H1 (cell line): Measurements from ENCODE around the gene PRKN.

ENCODE experiments used
- CBX8 ChIP-seq: fragments of 300-800, 300-1000 bp; sonication (generic); IDR thresholded peaks from 2 replicates; pipeline ENCODE4 v1.7.1; 2016; ENCODE audit warnings: low read depth, low read length, borderline replicate concordance
- CEBPB ChIP-seq: IDR thresholded peaks from 2 replicates; pipeline ENCODE4 v1.6.1; 2012; ENCODE audit warnings: low read depth, low read length
- CTCF ChIP-seq, 3 experiments: IDR thresholded peaks; 1 replicate in 2 of 3; 2 replicates in 1 of 3; pipeline versions ENCODE4 v1.5.1 to v1.6.1; 2011; ENCODE audit warnings: low read length in 3 of 3, mild to moderate bottlenecking in 3 of 3, inconsistent platforms in 2 of 3, low read depth in 1 of 3, moderate library complexity in 1 of 3; ENCODE audit not compliant: insufficient read depth in 1 of 3; ENCODE audit errors: control extremely low read depth in 1 of 3
- E2F6 ChIP-seq: IDR thresholded peaks from 2 replicates; pipeline ENCODE4 v1.6.1; 2012; ENCODE audit warnings: inconsistent platforms
- EZH2 ChIP-seq: fragments of 200-600 bp; sonication (generic); IDR thresholded peaks from 2 replicates; pipeline ENCODE4 v1.7.1; 2012; ENCODE audit warnings: low read depth, mild to moderate bottlenecking, moderate library complexity, low read length, inconsistent platforms; ENCODE audit not compliant: severe bottlenecking
- MAX ChIP-seq: IDR thresholded peaks from 2 replicates; pipeline ENCODE4 v1.6.1; 2012; ENCODE audit warnings: inconsistent platforms
- POLR2A ChIP-seq, 2 experiments: IDR thresholded peaks; 1 replicate in 1 of 2; 2 replicates in 1 of 2; pipeline ENCODE4 v1.6.1; 2011; ENCODE audit warnings: low read depth in 2 of 2, low read length in 2 of 2, mild to moderate bottlenecking in 2 of 2; ENCODE audit errors: control extremely low read depth in 1 of 2
- RBBP5 ChIP-seq: IDR thresholded peaks from 2 replicates; pipeline ENCODE4 v1.7.1; 2012; ENCODE audit warnings: low read depth, mild to moderate bottlenecking, inconsistent platforms, low read length, moderate library complexity, borderline replicate concordance
- SIN3A ChIP-seq, 2 experiments: IDR thresholded peaks in 1 of 2; conservative IDR thresholded peaks in 1 of 2; 2 replicates each; pipeline ENCODE4 v1.6.1; 2011 to 2012; ENCODE audit warnings: low read length in 2 of 2, improper control_type of control experiment in 1 of 2, low read depth in 1 of 2, mild to moderate bottlenecking in 1 of 2
- SP1 ChIP-seq: IDR thresholded peaks from 2 replicates; pipeline ENCODE4 v1.6.1; 2011; ENCODE audit warnings: low read depth, low read length
- SP2 ChIP-seq: IDR thresholded peaks from 2 replicates; pipeline ENCODE4 v1.6.1; 2012; ENCODE audit warnings: mild to moderate bottlenecking, low read length, inconsistent platforms
- TAF1 ChIP-seq: IDR thresholded peaks from 2 replicates; pipeline ENCODE4 v1.6.1; 2011; ENCODE audit warnings: mild to moderate bottlenecking, low read depth, low read length
- TBP ChIP-seq: IDR thresholded peaks from 2 replicates; pipeline ENCODE4 v1.6.1; 2011; ENCODE audit warnings: low read depth, low read length, improper control_type of control experiment
- USF2 ChIP-seq: IDR thresholded peaks from 2 replicates; pipeline ENCODE4 v1.6.1; 2011; ENCODE audit warnings: low read length, improper control_type of control experiment

- TF ChIP-seq MAX (peak; percentile 75), SIN3A (conservative IDR thresholded peaks at IDR 0.05 in 1 of 2, IDR thresholded peaks at IDR 0.05 in 1 of 2; ENCODE audit: low read depth in 1 of 2, low read length in 2 of 2) (no peak), EZH2 (no peak), CTCF (IDR thresholded peaks at IDR 0.05; ENCODE audit: control extremely low read depth in 1 of 3, insufficient read depth in 1 of 3, low read depth in 1 of 3, low read length in 3 of 3) (peak; percentile 55 to 78 (median 77)), SP2 (no peak), POLR2A (IDR thresholded peaks at IDR 0.05; ENCODE audit: control extremely low read depth in 1 of 2, low read depth in 2 of 2, low read length in 2 of 2) (no peak), TAF1 (no peak), RBBP5 (no peak), E2F6 (no peak), CEBPB (no peak; the same call in 1 of the 2 replicates), SP1 (peak; percentile 40; the same call in 1 of the 2 replicates), USF2 (no peak), TBP (no peak), CBX8 (no peak)
Observed at GRCh38 chr6:161353208-161353613, 1374.4 kb downstream of the PRKN start.
